ENCODE measurements around the gene ARHGAP10.

GRCh38 chr4:147866532-147867271, 134.8 kb downstream of the ARHGAP10 start:
- TF ChIP-seq POLR2A (IDR thresholded peaks at IDR 0.05; ENCODE audit: low read depth), result no peak
- peak; percentile 97 to 100 (median 99) for TF ChIP-seq CTCF (IDR thresholded peaks at IDR 0.05)

Measured in esophagus muscularis mucosa (tissue), 3 donors.